Upper lobe of right lung (tissue), 1 donor: ENCODE measurements around the gene CBFA2T3. TPM values are rescaled to one million over a fixed set of nuclear protein-coding genes. Genes with fewer than 3 reads are reported as not detected.
A peak's percentile ranks its signal among the peaks of the same experiment; 100 is the strongest.

Experiments used
- ATAC-seq: fragments of 200-7000 bp; cut with Tn5 transposase; one replicate; pipeline ENCODE4 v1.9.1; 2020; ENCODE audit warnings: mild to moderate bottlenecking, moderate library complexity
- DNase-seq: peaks from one replicate; pipeline ENCODE4 v3.0.0-alpha.2; 2020
- H3K27ac ChIP-seq: fragments of 200-600 bp; one replicate; pipeline ENCODE4 v1.8.0; 2022
- H3K27me3 ChIP-seq: fragments of 200-600 bp; one replicate; pipeline ENCODE4 v1.8.0; 2022; ENCODE audit warnings: mild to moderate bottlenecking
- H3K36me3 ChIP-seq: fragments of 200-600 bp; one replicate; pipeline ENCODE4 v1.8.0; 2022
- H3K4me1 ChIP-seq: fragments of 200-600 bp; one replicate; pipeline ENCODE4 v1.8.0; 2022
- H3K4me3 ChIP-seq: fragments of 200-600 bp; one replicate; pipeline ENCODE4 v1.8.0; 2022; ENCODE audit warnings: mild to moderate bottlenecking
- H3K9me3 ChIP-seq: fragments of 200-600 bp; one replicate; pipeline ENCODE4 v1.8.0; 2022
- intact Hi-C: fragments of 100-400 bp; cut with DNase I; formaldehyde crosslinking; loops from one replicate; pipeline ENCODE4 v1.11.0; 2022
- total RNA-seq: library from RNA; stranded (reverse); fragmentation: NEBNext Ultra II Directional; extraction: Animal tissue kit (Norgen Biotek cat#: 25700); gene quantifications from one replicate; pipeline ENCODE4 v1.2.1, GENCODE V29; 2021
- TF ChIP-seq, protein P1 (sequence below): fragments of 200-600 bp; IDR thresholded peaks from one replicate; pipeline ENCODE4 v1.8.0; 2022; ENCODE audit warnings: antibody characterized with exemption
- donor health status: DM: no; HTN: yes; CAD: no; lungs with severe emphysema.

CBFA2T3 gene
- total RNA-seq, 1 donor from 2014 or later, result 19.0 TPM

GRCh38 chr16:88943131-88943664 is 33.8 kb downstream of the CBFA2T3 start:
- Histone ChIP-seq H3K4me3 (no peak overlapping the region), H3K27me3 (peaks cover 14% of the 10 kb centered on the region), H3K27ac (no peak overlapping the region), H3K4me1 (peaks cover 14% of the 10 kb centered on the region), H3K9me3 (no peaks in the 10 kb centered on the region), H3K36me3 (no peaks in the 10 kb centered on the region)
- TF ChIP-seq, protein P1, sequence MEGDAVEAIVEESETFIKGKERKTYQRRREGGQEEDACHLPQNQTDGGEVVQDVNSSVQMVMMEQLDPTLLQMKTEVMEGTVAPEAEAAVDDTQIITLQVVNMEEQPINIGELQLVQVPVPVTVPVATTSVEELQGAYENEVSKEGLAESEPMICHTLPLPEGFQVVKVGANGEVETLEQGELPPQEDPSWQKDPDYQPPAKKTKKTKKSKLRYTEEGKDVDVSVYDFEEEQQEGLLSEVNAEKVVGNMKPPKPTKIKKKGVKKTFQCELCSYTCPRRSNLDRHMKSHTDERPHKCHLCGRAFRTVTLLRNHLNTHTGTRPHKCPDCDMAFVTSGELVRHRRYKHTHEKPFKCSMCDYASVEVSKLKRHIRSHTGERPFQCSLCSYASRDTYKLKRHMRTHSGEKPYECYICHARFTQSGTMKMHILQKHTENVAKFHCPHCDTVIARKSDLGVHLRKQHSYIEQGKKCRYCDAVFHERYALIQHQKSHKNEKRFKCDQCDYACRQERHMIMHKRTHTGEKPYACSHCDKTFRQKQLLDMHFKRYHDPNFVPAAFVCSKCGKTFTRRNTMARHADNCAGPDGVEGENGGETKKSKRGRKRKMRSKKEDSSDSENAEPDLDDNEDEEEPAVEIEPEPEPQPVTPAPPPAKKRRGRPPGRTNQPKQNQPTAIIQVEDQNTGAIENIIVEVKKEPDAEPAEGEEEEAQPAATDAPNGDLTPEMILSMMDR, result no peak
- ATAC-seq (no peak), DNase-seq (no peak)
- intact Hi-C loops, result loop anchor here (10.0 kb wide), 1 partner anchor 272 kb away; the partner anchor contains the start of gene ZNF778

DNA sequence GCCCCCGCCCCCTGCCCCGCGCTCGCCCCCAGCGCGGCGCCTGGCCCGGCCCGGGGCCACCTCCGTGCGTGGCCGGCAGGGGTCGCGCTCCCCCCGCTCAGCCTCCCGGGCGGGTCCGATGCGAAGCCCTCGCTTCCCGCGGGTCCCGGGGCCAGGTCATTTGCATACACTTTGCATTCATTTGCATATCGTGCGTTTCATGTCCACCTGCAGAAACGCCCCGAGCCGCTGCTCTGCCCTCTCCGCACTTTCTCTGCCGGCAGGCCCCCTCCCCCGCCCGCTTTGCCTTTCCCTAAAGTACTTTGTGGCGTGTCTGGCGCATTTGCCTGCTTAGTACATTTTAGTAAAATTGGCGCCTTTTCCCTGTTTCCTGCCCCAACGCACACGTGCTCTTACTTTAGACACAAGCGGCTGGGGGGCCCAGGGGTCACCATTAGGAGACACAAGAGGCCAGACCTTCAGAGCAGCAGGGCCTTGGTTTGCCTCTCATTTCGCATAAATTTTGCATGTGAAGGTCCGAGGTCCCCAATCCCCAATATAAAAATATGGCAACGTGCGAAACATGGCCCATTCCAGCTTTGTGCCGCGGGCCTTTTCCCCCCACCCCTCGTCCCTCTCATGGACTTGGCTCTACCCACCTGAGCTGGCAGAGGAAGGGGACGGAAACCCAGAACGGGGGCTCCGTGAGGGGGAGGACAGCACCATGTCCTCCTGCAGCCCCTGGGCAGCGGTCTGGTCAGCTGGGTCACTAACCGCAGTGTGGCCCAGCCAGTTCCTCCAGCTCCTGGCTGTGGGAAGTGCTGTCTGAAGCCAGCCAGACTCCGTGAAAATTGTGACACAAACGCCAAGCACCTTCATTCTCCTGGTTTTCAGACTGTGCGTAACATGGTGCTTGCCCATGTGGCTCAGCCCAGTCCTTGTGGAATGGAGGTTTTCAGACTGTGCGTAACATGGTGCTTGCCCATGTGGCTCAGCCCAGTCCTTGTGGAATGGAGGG is 34.8 kb downstream of the CBFA2T3 start:
- Histone ChIP-seq H3K36me3 (no peaks in the 10 kb centered on the region), H3K27me3 (peaks cover 14% of the 10 kb centered on the region), H3K27ac (no peak overlapping the region), H3K4me3 (peak overlapping the region; percentile 34), H3K4me1 (peaks cover 18% of the 10 kb centered on the region), H3K9me3 (no peaks in the 10 kb centered on the region)
- intact Hi-C loops, result loop anchor here (10.0 kb wide), 1 partner anchor 273 kb away; the partner anchor contains the start of gene ZNF778
- ATAC-seq, result peak; percentile 69
- DNase-seq, result no peak
- TF ChIP-seq, protein P1, result peak; percentile 53

DNA sequence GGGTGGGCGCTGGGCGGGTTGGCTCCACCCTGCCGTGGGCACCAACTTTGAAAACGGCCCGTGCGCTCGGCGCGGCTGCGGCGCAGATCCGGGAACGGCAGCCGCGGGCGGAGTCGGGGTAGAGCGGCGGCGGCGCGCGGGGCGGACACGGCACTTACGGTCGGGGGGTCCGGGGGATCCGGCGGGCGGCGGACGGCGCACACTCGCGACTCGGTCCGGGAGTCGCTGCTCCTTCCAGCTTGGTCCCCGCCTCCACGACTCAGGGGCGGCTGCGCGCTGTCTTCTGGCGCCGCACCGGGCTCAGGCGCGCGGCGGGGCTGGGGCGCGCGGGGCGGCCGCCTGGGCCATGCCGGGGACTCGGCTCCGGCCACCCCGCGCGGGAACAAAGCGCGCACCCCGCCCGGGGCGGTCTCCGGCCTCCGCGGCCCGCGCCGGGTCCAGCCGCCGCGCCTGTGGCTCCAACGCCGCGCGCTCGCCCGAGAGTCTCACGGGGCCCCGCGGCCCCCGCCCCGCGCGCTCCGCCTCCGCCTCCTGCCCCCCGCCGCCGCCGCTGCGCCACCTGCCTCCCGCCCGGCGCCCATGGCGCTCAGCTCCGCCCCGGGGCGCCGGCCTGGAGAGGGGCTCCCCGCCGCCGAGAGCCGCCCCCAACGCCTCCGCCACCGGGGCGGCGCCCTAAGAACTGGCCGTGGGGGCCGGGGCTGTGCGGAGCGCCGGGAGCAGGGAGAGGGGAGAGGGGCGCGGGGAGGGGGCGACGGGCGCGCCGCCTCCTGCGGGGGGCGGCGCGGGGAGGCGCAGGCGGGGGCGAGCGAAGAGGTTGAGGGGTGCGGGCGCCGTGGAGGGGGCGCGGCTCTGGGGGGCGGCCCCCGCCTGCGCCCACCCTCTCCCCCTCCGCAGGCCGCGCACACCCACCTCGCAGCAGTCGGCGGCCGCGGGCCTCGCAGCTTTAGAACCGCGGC is 35.9 kb downstream of the CBFA2T3 start:
- TF ChIP-seq, protein P1, result no peak
- peak overlapping the region; percentile 61 for H3K4me3 ChIP-seq
- peak overlapping the region; percentile 78 for H3K27ac ChIP-seq
- intact Hi-C loops, result loop anchor here (10.0 kb wide), 1 partner anchor 274 kb away; the partner anchor contains the start of gene ZNF778
- DNase-seq (no peak), ATAC-seq (no peak)
- H3K36me3 ChIP-seq, result no peaks in the 10 kb centered on the region
- H3K27me3 ChIP-seq, result peaks cover 14% of the 10 kb centered on the region
- H3K9me3 ChIP-seq, result no peaks in the 10 kb centered on the region
- H3K4me1 ChIP-seq, result peaks cover 25% of the 10 kb centered on the region

DNA sequence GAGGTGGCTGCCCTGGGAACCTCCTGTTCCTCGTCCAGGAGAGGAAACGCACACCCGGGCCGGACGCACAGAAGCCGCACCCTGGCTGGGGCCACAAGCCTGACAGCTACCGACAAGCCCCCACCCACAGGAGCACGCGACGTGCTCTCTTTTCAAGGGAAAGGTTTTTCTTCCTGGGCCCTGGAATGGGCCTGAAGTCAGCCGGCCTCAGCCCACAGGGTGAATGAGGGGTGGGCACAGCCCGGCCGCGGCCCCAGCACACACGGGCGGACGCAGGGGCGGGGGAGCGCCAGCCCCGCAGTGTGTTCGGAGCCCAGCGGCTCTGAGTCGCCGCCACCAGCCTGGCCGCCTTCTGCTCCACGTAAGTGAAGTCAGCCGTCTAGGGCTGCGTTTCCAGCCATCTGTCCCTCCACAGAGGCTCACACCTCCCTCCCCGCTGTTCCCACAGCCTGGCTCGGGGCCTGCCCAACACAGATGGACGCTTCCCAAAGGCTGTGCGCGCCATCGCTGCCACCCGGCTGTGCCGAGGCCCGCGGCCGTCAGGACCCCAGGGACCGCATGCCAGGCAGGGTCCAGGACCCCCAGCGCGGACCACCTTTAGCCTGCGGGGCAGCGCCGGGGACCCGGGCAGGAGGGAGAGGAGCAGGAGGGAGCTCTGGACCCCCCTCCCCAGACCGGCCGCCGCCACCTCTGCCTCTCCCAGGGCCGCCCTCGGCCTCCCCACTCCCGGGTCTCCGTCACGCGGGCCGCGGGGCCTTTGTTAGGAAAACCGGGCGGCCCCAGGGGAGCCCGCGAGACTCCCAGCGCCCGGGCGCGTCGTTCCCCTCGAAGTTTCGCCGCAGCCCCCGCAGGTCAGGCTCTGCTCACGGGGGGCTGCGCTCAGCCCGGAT is 36.8 kb downstream of the CBFA2T3 start:
- Histone ChIP-seq H3K27me3 (peaks cover 14% of the 10 kb centered on the region), H3K4me3 (peak overlapping the region; percentile 61), H3K9me3 (no peaks in the 10 kb centered on the region), H3K27ac (peak overlapping the region; percentile 78), H3K36me3 (no peaks in the 10 kb centered on the region), H3K4me1 (peaks cover 29% of the 10 kb centered on the region)
- TF ChIP-seq, protein P1, result no peak
- intact Hi-C loops, result loop anchor here (10.0 kb wide), 1 partner anchor 275 kb away; the partner anchor contains the start of gene ZNF778
- ATAC-seq, result peak; percentile 13
- no peak for DNase-seq
